ENCODE data around the gene PAGR1. TPM values are rescaled to one million over a fixed set of nuclear protein-coding genes. Genes with fewer than 3 reads are reported as not detected.

Gene PAGR1
- total and polyA plus RNA-seq, 2 of the 8 experiments (the other 6 are each of a cell fraction or from before 2014, with no cell fraction given) = 35.4 to 56.4 TPM

- no peaks in the 10 kb centered on the region for H3K23me2 ChIP-seq (ENCODE audit: low read depth, low read length)
- no peak overlapping the region for H2BK12ac ChIP-seq (ENCODE audit: low read depth, low read length)
- H3K27ac ChIP-seq (ENCODE audit: low read depth, low read length) = no peak overlapping the region
- H4K20me1 ChIP-seq (replicated peaks in 1 of 2; ENCODE audit: control insufficient read depth in 1 of 2, insufficient read depth in 2 of 2, low read length in 2 of 2) = no peaks in the 10 kb centered on the region
- no peaks in the 10 kb centered on the region for H3K79me2 ChIP-seq (ENCODE audit: control insufficient read depth in 1 of 2, insufficient read depth in 2 of 2, low read length in 2 of 2)
- H2BK120ac ChIP-seq (replicated peaks; ENCODE audit: low read depth, low read length) = no peak overlapping the region
- no peak overlapping the region for H4K91ac ChIP-seq (replicated peaks; ENCODE audit: insufficient read length, low read length)
- H3K4me2 ChIP-seq (ENCODE audit: insufficient read depth in 1 of 2, low read depth in 2 of 2, low read length in 2 of 2) = no peak overlapping the region
- no peaks in the 10 kb centered on the region for H3K27me3 ChIP-seq (replicated peaks in 1 of 4; ENCODE audit: control insufficient read depth in 3 of 4, extremely low read depth in 1 of 4, insufficient read depth in 3 of 4, low read length in 3 of 4)
- FAIRE-seq (no peak), DNase-seq (ENCODE audit: low read depth in 1 of 2, low spot score in 2 of 2) (no peak)
- H3K4me3 ChIP-seq (ENCODE audit: extremely low read depth in 1 of 4, insufficient read depth in 2 of 4, low read depth in 3 of 4, low read length in 4 of 4) = no peak overlapping the region
- H3K56ac ChIP-seq (replicated peaks; ENCODE audit: insufficient read length, low read depth, low read length) = no peak overlapping the region
- no peak overlapping the region for H4K5ac ChIP-seq (ENCODE audit: insufficient read length, low read depth, low read length)
- H2AK5ac ChIP-seq (ENCODE audit: low read depth, low read length) = no peak overlapping the region
- POLR2A ChIA-PET (ENCODE audit: partially characterized antibody) = interaction anchor here (0.6 to 1.7 kb wide), 7 partner anchors 10 to 57 kb away, joined by 3 to 5 read pairs (median 4); partner anchors contain the start of gene ZG16
- no peaks in the 10 kb centered on the region for H3K9me3 ChIP-seq (ENCODE audit: insufficient read depth in 2 of 2, low read depth in 1 of 2, low read length in 1 of 2)
- 83% methylated on average over 3 of the region's 3 CpGs; no CpG with 5 or more reads in 1 of the 2 experiments for WGBS, 2 experiments (ENCODE audit: extremely low coverage in 1 of 2, insufficient coverage in 1 of 2, insufficient read length in 1 of 2, insufficient replicate concordance in 2 of 2, low coverage in 1 of 2, low lambda C conversion rate in 2 of 2, missing lambda C conversion rate in 1 of 2)
- H3K14ac ChIP-seq (ENCODE audit: insufficient read length) = no peak overlapping the region
- no peak overlapping the region for H3K23ac ChIP-seq (ENCODE audit: insufficient read length)
- H4K8ac ChIP-seq (ENCODE audit: extremely low read depth, insufficient read depth, low read length) = no peak overlapping the region
- no peak overlapping the region for H2BK15ac ChIP-seq (ENCODE audit: low read length)
- CTCF ChIA-PET (ENCODE audit: partially characterized antibody) = interaction anchor here (0.8 to 4.8 kb wide), 3 partner anchors 23 to 61 kb away, joined by 3 to 17 read pairs (median 3); partner anchors contain the start of gene KIF22
- H2BK20ac ChIP-seq (ENCODE audit: low read length) = no peak overlapping the region
- TF ChIP-seq TEAD4 (IDR thresholded peaks at IDR 0.05; ENCODE audit: low read depth, low read length) = no peak
- no peak for TF ChIP-seq MAX (IDR thresholded peaks at IDR 0.05)
- no peak for TF ChIP-seq SAP30 (IDR thresholded peaks at IDR 0.05; ENCODE audit: insufficient read depth, insufficient replicate concordance, low read length)
- no peak for TF ChIP-seq CHD1 (IDR thresholded peaks at IDR 0.05; ENCODE audit: low read depth, low read length)
- no peak for TF ChIP-seq BACH1 (IDR thresholded peaks at IDR 0.05; ENCODE audit: low read length)
- no peak for TF ChIP-seq HDAC6 (IDR thresholded peaks at IDR 0.05; ENCODE audit: low read depth, low read length)
- no peak for TF ChIP-seq SP2 (IDR thresholded peaks at IDR 0.05; ENCODE audit: low read length)
- no peak for TF ChIP-seq SP1 (IDR thresholded peaks at IDR 0.05; ENCODE audit: low read depth, low read length)
- no peak overlapping the region for H3K18ac ChIP-seq (ENCODE audit: extremely low read depth, low read length)
- H3K36me3 ChIP-seq (ENCODE audit: control insufficient read depth in 2 of 4, insufficient read depth in 4 of 4, low read length in 3 of 4) = no peaks in the 10 kb centered on the region
- no peaks in the 10 kb centered on the region for H3K79me1 ChIP-seq (ENCODE audit: low read depth, low read length)
- H3K4me1 ChIP-seq (replicated peaks in 1 of 4; ENCODE audit: control insufficient read depth in 3 of 4, insufficient read depth in 4 of 4, low read length in 3 of 4) = no peaks in the 10 kb centered on the region
- H3K4ac ChIP-seq (replicated peaks; ENCODE audit: insufficient read length, low read depth, low read length) = no peak overlapping the region
- no peak overlapping the region for H2AFZ ChIP-seq (ENCODE audit: low read length)
- no peak overlapping the region for H3K9ac ChIP-seq (replicated peaks in 1 of 4; ENCODE audit: extremely low read depth in 1 of 4, low read depth in 3 of 4, low read length in 3 of 4)
- no peak overlapping the region for H2BK5ac ChIP-seq (ENCODE audit: low read depth, low read length)
These were observed 48.9 kb upstream of the PAGR1 start for GRCh38 chr16:29767062-29767461.
